Right lobe of liver (tissue), 4 donors: ENCODE data around the gene ZNF581.

Experiments used
- CTCF ChIP-seq, 4 donors: fragments of 200-600 bp in 3 of 4; fragments of 450-650 bp in 1 of 4; IDR thresholded peaks; one replicate each; pipeline versions ENCODE4 v1.5.1 to v1.8.0; 2016 to 2022; ENCODE audit warnings: antibody characterized with exemption in 4 of 4, mild to moderate bottlenecking in 2 of 4
- POLR2A ChIP-seq: fragments of 450-650 bp; IDR thresholded peaks from one replicate; pipeline ENCODE4 v1.6.1; 2017; ENCODE audit warnings: antibody characterized with exemption, mild to moderate bottlenecking
- donor health status: DM: no; HTN: no; CAD: no.
- donor health status: DM: no; HTN: no; CAD: no.
- donor health status: DM: no; HTN: yes; CAD: no.

DNA sequence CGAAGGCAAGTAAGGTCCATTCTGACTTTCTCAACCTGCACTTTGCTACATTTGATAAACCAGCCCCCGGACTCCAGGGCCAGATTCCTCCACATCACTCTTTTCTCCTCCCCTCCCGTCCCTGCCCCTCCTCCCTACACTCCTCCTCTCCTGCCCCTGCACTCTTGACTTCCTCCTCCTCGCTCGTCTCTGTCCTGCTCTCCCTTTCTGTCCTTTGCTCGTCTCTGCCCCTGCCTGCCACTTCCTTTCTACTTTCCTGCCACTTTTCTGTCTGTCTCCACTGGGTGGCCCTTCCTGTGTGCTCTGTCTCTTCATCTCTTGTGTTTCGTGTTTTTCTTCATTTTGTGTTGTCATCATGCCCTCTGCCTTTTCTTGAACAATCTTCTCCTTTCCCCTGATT is 18.4 kb downstream of the ZNF581 start:
- no peak for TF ChIP-seq CTCF (IDR thresholded peaks at IDR 0.05)
- TF ChIP-seq POLR2A, result no peak
